Type B pancreatic cell (in vitro differentiated cells): ENCODE measurements around the gene KRTAP10-7. TPM values are rescaled to one million over a fixed set of nuclear protein-coding genes. Genes with fewer than 3 reads are reported as not detected.

Source experiments
- DNase-seq: peaks from one replicate; pipeline ENCODE4 v3.0.0; 2021; ENCODE audit warnings: mixed read lengths; ENCODE audit not compliant: unreplicated experiment; ENCODE audit errors: extremely low spot score
- H3K27ac Mint-ChIP-seq: 2 replicates; pipeline ENCODE4 v1.8.0; 2021; ENCODE audit warnings: mild to moderate bottlenecking, mixed read lengths
- H3K27me3 Mint-ChIP-seq: 2 replicates; pipeline ENCODE4 v1.8.0; 2021; ENCODE audit warnings: mixed read lengths
- H3K36me3 Mint-ChIP-seq: 2 replicates; pipeline ENCODE4 v1.8.0; 2021; ENCODE audit warnings: mixed read lengths
- H3K4me1 Mint-ChIP-seq: one replicate; pipeline ENCODE4 v1.8.0; 2021; ENCODE audit warnings: mixed read lengths; ENCODE audit not compliant: unreplicated experiment
- H3K4me3 Mint-ChIP-seq: 2 replicates; pipeline ENCODE4 v1.8.0; 2021; ENCODE audit warnings: mild to moderate bottlenecking, mixed read lengths
- H3K9me3 Mint-ChIP-seq: 2 replicates; pipeline ENCODE4 v1.8.0; 2021; ENCODE audit warnings: mixed read lengths
- total RNA-seq: library from RNA; stranded (reverse); gene quantifications from 2 replicates; pipeline ENCODE4 v1.2.1, GENCODE V29; 2021; ENCODE audit warnings: low replicate concordance
- TF ChIP-seq, protein P1 (sequence below): fragments of 200-600 bp; sonication (generic); conservative IDR thresholded peaks from 2 replicates; pipeline ENCODE4 v1.5.0; 2021; ENCODE audit warnings: antibody characterized with exemption, mild to moderate bottlenecking

Gene KRTAP10-7
- total RNA-seq, 1 donor from 2014 or later = not detected

DNA sequence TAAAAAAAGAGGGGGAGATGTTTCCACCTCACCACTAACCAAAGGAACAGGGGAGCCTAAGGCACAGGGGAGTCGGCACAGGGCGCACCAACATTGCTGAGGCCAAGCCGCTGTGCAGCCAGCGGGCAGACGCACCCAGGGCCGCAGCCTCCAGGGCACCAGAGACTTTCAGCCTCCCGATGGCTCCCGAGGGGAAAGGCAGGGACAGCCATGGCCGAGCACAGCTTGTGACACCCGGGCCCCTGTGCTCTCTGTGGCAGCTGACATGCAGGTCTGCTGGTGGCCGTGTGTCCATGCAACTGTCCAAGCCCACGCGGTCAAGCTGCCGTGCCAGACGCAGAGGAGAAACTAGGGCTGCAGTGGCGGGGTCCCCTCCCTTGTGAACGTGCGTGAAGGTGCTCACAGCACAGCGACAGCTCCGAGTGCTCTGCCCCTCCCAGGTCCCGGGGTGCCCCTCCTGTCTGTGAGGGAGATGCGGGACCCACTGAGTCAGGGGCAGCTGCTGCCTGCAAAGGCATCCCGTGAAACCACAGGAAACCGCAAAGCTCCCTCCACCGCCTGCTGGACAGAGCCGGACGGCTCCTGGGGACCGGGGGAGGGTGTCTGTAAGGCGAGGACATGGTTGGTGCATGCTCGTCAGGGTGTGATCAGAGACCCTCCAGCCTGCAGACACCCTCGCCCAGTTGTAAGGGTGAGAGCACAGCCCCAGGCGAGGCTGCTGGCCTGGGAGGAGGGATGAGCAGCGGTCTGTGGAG, 48.3 kb downstream of the KRTAP10-7 start:
- H3K27ac Mint-ChIP-seq = no peak overlapping the region
- peaks cover 4% of the 10 kb centered on the region for H3K4me1 Mint-ChIP-seq
- H3K36me3 Mint-ChIP-seq = no peaks in the 10 kb centered on the region
- TF ChIP-seq, protein P1, sequence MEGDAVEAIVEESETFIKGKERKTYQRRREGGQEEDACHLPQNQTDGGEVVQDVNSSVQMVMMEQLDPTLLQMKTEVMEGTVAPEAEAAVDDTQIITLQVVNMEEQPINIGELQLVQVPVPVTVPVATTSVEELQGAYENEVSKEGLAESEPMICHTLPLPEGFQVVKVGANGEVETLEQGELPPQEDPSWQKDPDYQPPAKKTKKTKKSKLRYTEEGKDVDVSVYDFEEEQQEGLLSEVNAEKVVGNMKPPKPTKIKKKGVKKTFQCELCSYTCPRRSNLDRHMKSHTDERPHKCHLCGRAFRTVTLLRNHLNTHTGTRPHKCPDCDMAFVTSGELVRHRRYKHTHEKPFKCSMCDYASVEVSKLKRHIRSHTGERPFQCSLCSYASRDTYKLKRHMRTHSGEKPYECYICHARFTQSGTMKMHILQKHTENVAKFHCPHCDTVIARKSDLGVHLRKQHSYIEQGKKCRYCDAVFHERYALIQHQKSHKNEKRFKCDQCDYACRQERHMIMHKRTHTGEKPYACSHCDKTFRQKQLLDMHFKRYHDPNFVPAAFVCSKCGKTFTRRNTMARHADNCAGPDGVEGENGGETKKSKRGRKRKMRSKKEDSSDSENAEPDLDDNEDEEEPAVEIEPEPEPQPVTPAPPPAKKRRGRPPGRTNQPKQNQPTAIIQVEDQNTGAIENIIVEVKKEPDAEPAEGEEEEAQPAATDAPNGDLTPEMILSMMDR = no peak
- peak; percentile 60 for DNase-seq
- peaks cover 9% of the 10 kb centered on the region for H3K27me3 Mint-ChIP-seq
- peaks cover 9% of the 10 kb centered on the region for H3K9me3 Mint-ChIP-seq
- no peak overlapping the region for H3K4me3 Mint-ChIP-seq

DNA sequence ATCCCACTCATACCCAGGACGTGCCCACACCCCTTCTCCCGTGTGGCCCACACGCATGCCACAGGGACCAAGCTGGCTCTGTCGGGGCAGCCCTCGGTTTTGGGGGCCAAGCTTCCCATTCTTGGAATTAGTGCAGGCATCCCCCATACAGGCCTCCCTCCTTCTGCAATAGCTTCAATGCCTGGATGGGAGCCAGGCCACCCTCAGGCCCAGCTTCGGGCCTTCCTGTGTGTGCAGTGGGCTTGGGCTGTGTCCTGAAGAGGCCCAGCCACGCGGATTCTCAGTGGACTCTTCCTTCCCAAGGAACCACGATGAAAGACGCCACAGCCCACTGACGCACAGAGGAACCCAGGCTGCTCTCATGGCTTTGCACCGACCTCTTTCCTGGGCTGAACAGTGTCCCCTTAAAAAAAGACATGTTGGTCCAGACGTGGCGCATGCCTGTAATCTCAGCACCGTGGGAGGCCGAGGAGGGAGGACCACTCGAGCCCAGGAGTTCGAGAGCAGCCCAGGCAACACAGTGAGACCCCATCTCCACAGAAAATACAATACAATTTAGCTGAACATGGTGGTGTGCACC, 49.2 kb downstream of the KRTAP10-7 start:
- TF ChIP-seq, protein P1 = no peak
- Mint-ChIP-seq H3K9me3 (peaks cover 5% of the 10 kb centered on the region), H3K27me3 (peaks cover 7% of the 10 kb centered on the region), H3K27ac (no peak overlapping the region), H3K36me3 (no peaks in the 10 kb centered on the region), H3K4me3 (no peak overlapping the region), H3K4me1 (peaks cover 4% of the 10 kb centered on the region)
- DNase-seq = peak; percentile 59

DNA sequence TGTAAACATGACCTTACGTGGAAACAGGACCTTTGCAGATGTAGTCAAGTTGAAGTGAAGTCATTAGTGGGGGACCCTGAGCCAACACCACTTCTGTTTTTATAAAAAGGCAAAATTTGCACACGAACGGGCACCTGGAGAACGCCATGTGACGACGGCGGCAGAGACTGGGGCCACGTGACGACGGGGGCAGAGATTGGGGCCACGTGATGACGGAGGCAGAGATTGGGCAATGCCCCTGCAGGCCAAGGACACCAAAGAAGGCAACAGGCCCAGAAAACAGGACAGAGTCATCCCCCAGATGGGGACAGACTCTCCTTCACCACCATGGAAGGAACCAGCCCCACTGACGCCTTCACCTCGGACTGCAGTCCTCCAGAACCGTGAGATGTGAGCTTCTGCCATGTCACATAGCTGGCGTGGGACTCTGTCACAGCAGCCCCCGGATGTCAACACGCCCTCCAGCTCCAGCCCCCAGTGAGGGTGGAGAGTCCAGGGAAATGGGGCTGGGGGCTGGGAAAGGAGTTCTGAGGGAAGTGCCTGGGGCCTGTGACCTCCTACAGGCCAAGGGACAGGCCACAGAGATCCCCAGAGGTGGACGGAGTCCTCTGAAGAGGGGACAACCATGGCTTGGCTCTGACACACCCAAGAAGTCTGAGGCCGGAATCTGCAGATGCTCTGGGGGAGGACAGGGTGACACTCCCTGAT, 50.0 kb downstream of the KRTAP10-7 start:
- peaks cover 4% of the 10 kb centered on the region for H3K4me1 Mint-ChIP-seq
- peaks cover 7% of the 10 kb centered on the region for H3K27me3 Mint-ChIP-seq
- no peak overlapping the region for H3K4me3 Mint-ChIP-seq

DNA sequence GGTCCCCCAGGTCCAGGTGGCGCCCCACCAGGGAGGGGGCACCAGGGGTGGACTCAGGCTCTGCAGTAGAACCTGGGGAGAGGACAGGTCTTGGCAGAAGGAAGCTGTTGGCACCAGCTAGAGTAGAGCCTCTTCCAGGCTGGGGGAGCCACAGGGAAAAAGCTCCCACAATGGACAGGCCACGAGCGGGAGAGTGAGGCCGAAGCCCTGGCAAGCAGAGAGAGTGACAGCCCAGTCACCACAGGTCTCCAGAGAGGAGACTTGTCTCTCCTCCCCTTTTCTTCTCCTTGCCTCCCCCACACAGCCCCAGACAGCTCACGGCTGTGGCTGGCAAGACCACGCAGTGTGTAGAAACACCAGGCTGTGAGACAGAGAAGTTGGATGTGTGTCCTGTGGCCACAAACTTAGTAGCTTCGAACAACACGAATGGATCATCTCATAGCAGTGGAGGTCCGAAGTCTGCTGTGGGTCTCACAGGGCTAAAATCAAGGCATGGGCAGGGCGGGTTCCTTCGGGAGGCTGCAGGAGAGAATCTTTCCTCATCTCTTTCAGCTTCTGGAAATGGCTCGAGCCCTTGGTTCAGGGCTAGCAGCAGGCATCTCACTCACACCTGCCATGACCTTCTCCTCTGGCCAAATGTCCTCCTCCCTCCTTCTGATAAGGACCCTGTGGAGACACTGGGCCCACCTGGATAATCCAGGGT, 50.7 kb downstream of the KRTAP10-7 start:
- no peak overlapping the region for H3K27ac Mint-ChIP-seq
- H3K36me3 Mint-ChIP-seq = no peaks in the 10 kb centered on the region
- TF ChIP-seq, protein P1 = no peak
- peak; percentile 39 for DNase-seq
- peaks cover 2% of the 10 kb centered on the region for H3K9me3 Mint-ChIP-seq
- peaks cover 7% of the 10 kb centered on the region for H3K27me3 Mint-ChIP-seq
- H3K4me3 Mint-ChIP-seq = no peak overlapping the region
- H3K4me1 Mint-ChIP-seq = peaks cover 4% of the 10 kb centered on the region

More for the DNA sequence above, 50.0 kb downstream of the KRTAP10-7 start:
- TF ChIP-seq, protein P1 = no peak
- Mint-ChIP-seq H3K36me3 (no peaks in the 10 kb centered on the region), H3K27ac (no peak overlapping the region), H3K9me3 (no peaks in the 10 kb centered on the region)
- peak; percentile 60 for DNase-seq

Other genes starting within 250 kb of the KRTAP10-7 start
- 0.05 and 0.07 TPM in 2 replicates for gene TRPM2, start 247.0 kb upstream of the KRTAP10-7 start, total RNA-seq
- gene LRRC3, start 145.1 kb upstream of the KRTAP10-7 start, total RNA-seq = 6.4 and 8.7 TPM in 2 replicates
- gene KRTAP10-1, start 60.4 kb upstream of the KRTAP10-7 start, total RNA-seq = not detected in 2 replicates
- not detected in 2 replicates for gene KRTAP10-2, start 49.1 kb upstream of the KRTAP10-7 start, total RNA-seq
- gene KRTAP10-3, start 41.8 kb upstream of the KRTAP10-7 start, total RNA-seq = not detected in 2 replicates
- not detected in 2 replicates for gene KRTAP10-4, start 26.9 kb upstream of the KRTAP10-7 start, total RNA-seq
- not detected in 2 replicates for gene KRTAP10-5, start 20.0 kb upstream of the KRTAP10-7 start, total RNA-seq
- gene KRTAP10-6, start 8.1 kb upstream of the KRTAP10-7 start, total RNA-seq = not detected in 2 replicates
- not detected in 2 replicates for gene KRTAP10-8, start 11.5 kb downstream of the KRTAP10-7 start, total RNA-seq
- gene KRTAP10-9, start 26.5 kb downstream of the KRTAP10-7 start, total RNA-seq = not detected in 2 replicates
- not detected in 2 replicates for gene KRTAP10-10, start 36.8 kb downstream of the KRTAP10-7 start, total RNA-seq
- gene KRTAP10-11, start 45.8 kb downstream of the KRTAP10-7 start, total RNA-seq = not detected in 2 replicates
- not detected in 2 replicates for gene KRTAP12-4, start 54.1 kb downstream of the KRTAP10-7 start, total RNA-seq
- not detected in 2 replicates for gene KRTAP12-3, start 57.3 kb downstream of the KRTAP10-7 start, total RNA-seq
- gene KRTAP12-2, start 66.3 kb downstream of the KRTAP10-7 start, total RNA-seq = not detected in 2 replicates
- not detected in 2 replicates for gene KRTAP12-1, start 81.6 kb downstream of the KRTAP10-7 start, total RNA-seq
- gene KRTAP10-12, start 96.6 kb downstream of the KRTAP10-7 start, total RNA-seq = not detected in 2 replicates
- 0.34 and 0.59 TPM in 2 replicates for gene TSPEAR, start 111.0 kb downstream of the KRTAP10-7 start, total RNA-seq
- 75.6 and 92.4 TPM in 2 replicates for gene UBE2G2, start 201.2 kb downstream of the KRTAP10-7 start, total RNA-seq
- 61.0 and 81.2 TPM in 2 replicates for gene SUMO3, start 217.5 kb downstream of the KRTAP10-7 start, total RNA-seq